MM.1S (cell line): ENCODE results near the gene TRIP4.

ENCODE experiments used
- DNase-seq: peaks from one replicate; pipeline ENCODE4 v3.0.0-alpha.2; 2015
- H2AFZ ChIP-seq: fragments of 300-600 bp; sonication (generic); 2 replicates; pipeline ENCODE4 v1.6.0; 2016; ENCODE audit warnings: antibody characterized with exemption, low read length
- H3F3A ChIP-seq: fragments of 300-600 bp; sonication (generic); 2 replicates; pipeline ENCODE4 v1.6.1; 2016; ENCODE audit warnings: mild to moderate bottlenecking, antibody characterized with exemption, low read length, moderate library complexity, mixed read lengths; ENCODE audit not compliant: insufficient read depth
- H3K27ac ChIP-seq: fragments of 300-600 bp; sonication (generic); 2 replicates; pipeline ENCODE4 v1.5.1; 2016; ENCODE audit warnings: mild to moderate bottlenecking, low read length
- H3K27me3 ChIP-seq: fragments of 300-600 bp; sonication (generic); replicated peaks from 2 replicates; pipeline ENCODE4 v1.6.0; 2016; ENCODE audit warnings: low read length; ENCODE audit not compliant: insufficient read depth
- H3K36me3 ChIP-seq: fragments of 300-600 bp; sonication (generic); replicated peaks from 2 replicates; pipeline ENCODE4 v1.6.1; 2016; ENCODE audit warnings: mild to moderate bottlenecking, low read length, mixed read lengths; ENCODE audit not compliant: insufficient read depth
- H3K4me1 ChIP-seq: fragments of 300-600 bp; sonication (generic); 2 replicates; pipeline ENCODE4 v1.6.1; 2016; ENCODE audit warnings: low read length, mixed read lengths
- H3K4me2 ChIP-seq: fragments of 300-600 bp; sonication (generic); 2 replicates; pipeline ENCODE4 v1.6.0; 2016; ENCODE audit warnings: low read depth, low read length
- H3K4me3 ChIP-seq: fragments of 300-600 bp; sonication (generic); 2 replicates; pipeline ENCODE4 v1.5.1; 2016; ENCODE audit warnings: low read length, mixed read lengths
- H3K79me2 ChIP-seq: fragments of 300-600 bp; sonication (generic); 2 replicates; pipeline ENCODE4 v1.6.1; 2016; ENCODE audit warnings: mixed run types, low read length, mixed read lengths
- H3K9ac ChIP-seq: fragments of 300-600 bp; sonication (generic); 2 replicates; pipeline ENCODE4 v1.6.1; 2016; ENCODE audit warnings: low read length, mixed read lengths
- H3K9me2 ChIP-seq: fragments of 300-600 bp; sonication (generic); replicated peaks from 2 replicates; pipeline ENCODE4 v1.6.1; 2016; ENCODE audit warnings: mild to moderate bottlenecking, low read length, mixed read lengths; ENCODE audit not compliant: insufficient read depth
- H3K9me3 ChIP-seq: fragments of 300-600 bp; sonication (generic); replicated peaks from 2 replicates; pipeline ENCODE4 v1.6.1; 2016; ENCODE audit warnings: mild to moderate bottlenecking, low read length, mixed read lengths; ENCODE audit not compliant: insufficient read depth
- H4K20me1 ChIP-seq: fragments of 300-600 bp; sonication (generic); 2 replicates; pipeline ENCODE4 v1.6.1; 2016; ENCODE audit warnings: mild to moderate bottlenecking, low read length, moderate library complexity, mixed read lengths; ENCODE audit not compliant: insufficient read depth
- EZH2 ChIP-seq: fragments of 300-600 bp; sonication (generic); optimal IDR thresholded peaks from 2 replicates; pipeline ENCODE3; 2017; ENCODE audit warnings: low read depth, mild to moderate bottlenecking, antibody characterized with exemption, low read length, mixed read lengths
- EZH2phosphoT487 ChIP-seq: fragments of 300-600 bp; sonication (generic); IDR thresholded peaks from 2 replicates; pipeline ENCODE4 v1.6.1; 2018; ENCODE audit warnings: antibody characterized with exemption, low read length
- TF ChIP-seq, protein P1 (sequence below): fragments of 300-600 bp; sonication (generic); IDR thresholded peaks from 2 replicates; pipeline ENCODE4 v1.5.1; 2016; ENCODE audit warnings: antibody characterized with exemption, low read length, mixed read lengths

Gene TRIP4

DNA sequence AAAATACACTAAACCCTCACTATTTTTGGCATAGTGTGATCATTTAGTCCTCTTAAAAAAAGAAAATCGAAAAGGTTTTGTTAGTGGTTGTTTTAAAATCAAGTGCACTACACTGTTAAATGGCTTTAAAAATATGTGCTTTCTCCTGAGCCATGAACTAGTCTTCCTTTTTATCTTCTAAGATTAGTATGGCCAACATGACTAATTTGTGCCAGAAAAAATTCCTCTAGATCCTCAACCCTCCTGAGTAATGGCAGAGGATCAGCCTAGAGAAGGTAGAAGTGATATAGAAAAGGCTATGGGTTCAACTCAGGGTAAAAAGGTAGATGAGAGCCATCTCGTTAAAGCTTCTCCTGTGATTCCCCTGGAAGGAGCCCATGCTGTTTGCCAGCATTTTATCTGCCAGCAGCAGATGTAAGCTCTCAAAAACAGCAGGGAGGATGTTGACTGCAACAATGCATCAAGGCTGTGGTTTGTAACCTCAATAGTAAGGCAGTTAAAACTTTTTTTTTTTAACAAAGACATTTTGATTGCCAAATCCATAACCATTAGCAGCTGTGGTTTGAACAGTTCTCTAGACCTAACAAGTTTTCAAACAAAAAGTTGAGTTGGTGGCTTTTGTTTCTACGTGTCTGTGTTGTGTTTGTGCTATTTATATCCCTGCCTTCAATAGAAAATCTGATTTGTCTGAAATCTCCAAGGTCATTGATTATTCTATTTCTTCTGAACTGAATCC, 42.5 kb downstream of the TRIP4 start:
- H3K4me1 ChIP-seq = no peaks in the 10 kb centered on the region
- H3K9ac ChIP-seq = no peak overlapping the region
- H3K4me3 ChIP-seq = no peak overlapping the region
- H3K36me3 ChIP-seq = no peaks in the 10 kb centered on the region
- H3K27me3 ChIP-seq = no peaks in the 10 kb centered on the region
- no peaks in the 10 kb centered on the region for H3F3A ChIP-seq
- H3K9me3 ChIP-seq = no peaks in the 10 kb centered on the region
- H3K79me2 ChIP-seq = no peaks in the 10 kb centered on the region
- H2AFZ ChIP-seq = no peak overlapping the region
- H3K9me2 ChIP-seq = no peaks in the 10 kb centered on the region
- no peaks in the 10 kb centered on the region for H4K20me1 ChIP-seq
- TF ChIP-seq, protein P1, sequence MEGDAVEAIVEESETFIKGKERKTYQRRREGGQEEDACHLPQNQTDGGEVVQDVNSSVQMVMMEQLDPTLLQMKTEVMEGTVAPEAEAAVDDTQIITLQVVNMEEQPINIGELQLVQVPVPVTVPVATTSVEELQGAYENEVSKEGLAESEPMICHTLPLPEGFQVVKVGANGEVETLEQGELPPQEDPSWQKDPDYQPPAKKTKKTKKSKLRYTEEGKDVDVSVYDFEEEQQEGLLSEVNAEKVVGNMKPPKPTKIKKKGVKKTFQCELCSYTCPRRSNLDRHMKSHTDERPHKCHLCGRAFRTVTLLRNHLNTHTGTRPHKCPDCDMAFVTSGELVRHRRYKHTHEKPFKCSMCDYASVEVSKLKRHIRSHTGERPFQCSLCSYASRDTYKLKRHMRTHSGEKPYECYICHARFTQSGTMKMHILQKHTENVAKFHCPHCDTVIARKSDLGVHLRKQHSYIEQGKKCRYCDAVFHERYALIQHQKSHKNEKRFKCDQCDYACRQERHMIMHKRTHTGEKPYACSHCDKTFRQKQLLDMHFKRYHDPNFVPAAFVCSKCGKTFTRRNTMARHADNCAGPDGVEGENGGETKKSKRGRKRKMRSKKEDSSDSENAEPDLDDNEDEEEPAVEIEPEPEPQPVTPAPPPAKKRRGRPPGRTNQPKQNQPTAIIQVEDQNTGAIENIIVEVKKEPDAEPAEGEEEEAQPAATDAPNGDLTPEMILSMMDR = no peak
- TF ChIP-seq EZH2phosphoT487 = no peak
- no peak for TF ChIP-seq EZH2
- H3K4me2 ChIP-seq = no peak overlapping the region
- peak; percentile 31 for DNase-seq
- no peak overlapping the region for H3K27ac ChIP-seq

- Histone ChIP-seq H3K27me3 (no peaks in the 10 kb centered on the region), H3K9me2 (no peaks in the 10 kb centered on the region), H2AFZ (no peak overlapping the region), H3K9ac (no peak overlapping the region), H3F3A (no peaks in the 10 kb centered on the region), H3K4me2 (no peak overlapping the region), H3K79me2 (no peaks in the 10 kb centered on the region), H3K36me3 (no peaks in the 10 kb centered on the region), H3K4me1 (no peaks in the 10 kb centered on the region), H4K20me1 (no peaks in the 10 kb centered on the region), H3K9me3 (no peaks in the 10 kb centered on the region), H3K4me3 (no peak overlapping the region), H3K27ac (no peak overlapping the region)
- DNase-seq = no peak
- no peak for TF ChIP-seq EZH2
- TF ChIP-seq EZH2phosphoT487 = no peak
- TF ChIP-seq, protein P1 = no peak
Observed at GRCh38 chr15:64437982-64438381, 50.3 kb downstream of the TRIP4 start.

GRCh38 chr15:64438653-64439447, 51.2 kb downstream of the TRIP4 start:
- no peak for TF ChIP-seq EZH2
- TF ChIP-seq, protein P1 = no peak
- no peak for TF ChIP-seq EZH2phosphoT487
- Histone ChIP-seq H3K27me3 (no peaks in the 10 kb centered on the region), H3K79me2 (no peaks in the 10 kb centered on the region), H2AFZ (no peak overlapping the region), H4K20me1 (no peaks in the 10 kb centered on the region), H3F3A (no peaks in the 10 kb centered on the region), H3K4me1 (no peaks in the 10 kb centered on the region), H3K4me2 (no peak overlapping the region), H3K9me2 (no peaks in the 10 kb centered on the region), H3K36me3 (no peaks in the 10 kb centered on the region), H3K9ac (no peak overlapping the region), H3K9me3 (no peaks in the 10 kb centered on the region), H3K4me3 (no peak overlapping the region), H3K27ac (no peak overlapping the region)
- no peak for DNase-seq
